Measurements from ENCODE around the gene CCDC181. TPM values are rescaled to one million over a fixed set of nuclear protein-coding genes. Genes with fewer than 3 reads are reported as not detected.

The CCDC181 gene
- total and polyA plus RNA-seq, 12 donors, result 0.15 to 4.2 (median 1.3) TPM; not detected in 3

DNA sequence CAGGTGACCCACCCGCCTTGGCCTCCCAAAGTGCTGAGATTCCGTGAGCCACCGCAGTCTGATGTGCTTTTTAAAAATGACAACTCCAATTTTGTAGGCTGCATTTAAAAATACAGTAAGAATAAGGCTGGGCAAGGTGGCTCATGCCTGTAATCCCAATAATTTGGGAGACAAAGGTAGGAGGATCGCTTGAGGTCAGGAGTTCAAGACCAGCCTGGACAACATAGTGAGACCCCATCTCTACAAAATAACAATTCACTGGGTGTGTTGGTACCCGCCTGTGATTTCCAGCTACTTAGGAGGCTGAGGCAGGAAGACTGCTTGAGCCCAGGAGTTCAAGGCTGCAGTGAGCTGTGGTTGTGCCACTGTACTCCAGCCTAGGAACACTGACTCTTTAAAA, 35.1 kb upstream of the CCDC181 start:
- intact Hi-C loops (cut with DNase I), result no loop called here
- 92 to 98% (median 94%) methylated on average over 5 of the region's 5 CpGs for WGBS, 4 donors
- no peak for DNase-seq

DNA sequence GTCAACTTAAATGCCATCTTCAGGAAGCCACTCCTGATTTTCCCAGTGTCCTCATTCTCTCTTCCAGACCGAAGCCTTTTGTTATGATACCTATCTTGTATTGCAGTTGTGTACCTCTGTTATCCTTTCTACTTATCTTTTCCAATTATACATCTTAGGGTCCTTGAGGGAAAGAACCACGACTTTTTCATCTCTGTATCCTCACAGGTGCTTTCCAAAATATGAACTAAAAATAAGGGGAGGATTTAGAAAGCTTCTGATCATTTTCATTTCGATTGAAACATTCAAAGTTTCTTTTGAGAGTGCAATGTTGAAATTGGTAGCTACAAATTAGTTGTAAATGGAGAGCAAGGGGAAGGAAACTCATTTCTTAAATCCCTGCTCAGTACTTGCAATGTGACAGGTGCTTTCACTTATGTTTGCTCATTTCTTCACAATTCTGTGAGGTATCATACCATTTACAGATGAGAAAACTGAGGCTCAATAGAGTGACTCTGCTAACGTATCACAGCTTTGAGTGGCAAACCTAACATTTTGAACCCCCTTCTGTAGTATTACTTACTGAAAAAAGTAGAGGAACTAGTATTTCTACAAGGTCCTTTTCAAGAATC, 34.2 kb upstream of the CCDC181 start:
- Histone ChIP-seq H3K27ac (no peak overlapping the region), H3K36me3 (replicated peaks in 1 of 2) (no peaks in the 10 kb centered on the region), H3K4me1 (replicated peaks in 1 of 2) (peaks cover 0 to 4% of the 10 kb centered on the region in 2 donors), H3K9me3 (replicated peaks in 1 of 3) (peaks cover 0 to 16% (median 6%) of the 10 kb centered on the region in 3 donors), H3K27me3 (no peaks in the 10 kb centered on the region), H3K4me3 (no peak overlapping the region)
- TF ChIP-seq, protein P1, sequence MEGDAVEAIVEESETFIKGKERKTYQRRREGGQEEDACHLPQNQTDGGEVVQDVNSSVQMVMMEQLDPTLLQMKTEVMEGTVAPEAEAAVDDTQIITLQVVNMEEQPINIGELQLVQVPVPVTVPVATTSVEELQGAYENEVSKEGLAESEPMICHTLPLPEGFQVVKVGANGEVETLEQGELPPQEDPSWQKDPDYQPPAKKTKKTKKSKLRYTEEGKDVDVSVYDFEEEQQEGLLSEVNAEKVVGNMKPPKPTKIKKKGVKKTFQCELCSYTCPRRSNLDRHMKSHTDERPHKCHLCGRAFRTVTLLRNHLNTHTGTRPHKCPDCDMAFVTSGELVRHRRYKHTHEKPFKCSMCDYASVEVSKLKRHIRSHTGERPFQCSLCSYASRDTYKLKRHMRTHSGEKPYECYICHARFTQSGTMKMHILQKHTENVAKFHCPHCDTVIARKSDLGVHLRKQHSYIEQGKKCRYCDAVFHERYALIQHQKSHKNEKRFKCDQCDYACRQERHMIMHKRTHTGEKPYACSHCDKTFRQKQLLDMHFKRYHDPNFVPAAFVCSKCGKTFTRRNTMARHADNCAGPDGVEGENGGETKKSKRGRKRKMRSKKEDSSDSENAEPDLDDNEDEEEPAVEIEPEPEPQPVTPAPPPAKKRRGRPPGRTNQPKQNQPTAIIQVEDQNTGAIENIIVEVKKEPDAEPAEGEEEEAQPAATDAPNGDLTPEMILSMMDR (IDR thresholded peaks at IDR 0.05), result no peak
- no peak for TF ChIP-seq POLR2A (IDR thresholded peaks at IDR 0.05)
- no peak for DNase-seq
- 81 to 89% (median 86%) methylated on average over 4 of the region's 4 CpGs for WGBS, 4 donors
- intact Hi-C loops (cut with DNase I), result no loop called here

More for the DNA sequence above, 35.1 kb upstream of the CCDC181 start:
- Histone ChIP-seq H3K27me3 (no peaks in the 10 kb centered on the region), H3K9me3 (replicated peaks in 1 of 3) (peaks cover 0 to 11% (median under 1%) of the 10 kb centered on the region in 3 donors), H3K27ac (no peak overlapping the region), H3K4me1 (replicated peaks in 1 of 2) (peaks cover 0 to 4% of the 10 kb centered on the region in 2 donors), H3K36me3 (replicated peaks in 1 of 2) (no peaks in the 10 kb centered on the region), H3K4me3 (no peak overlapping the region)
- no peak for TF ChIP-seq POLR2A (IDR thresholded peaks at IDR 0.05)
- TF ChIP-seq, protein P1 (IDR thresholded peaks at IDR 0.05), result no peak

DNA sequence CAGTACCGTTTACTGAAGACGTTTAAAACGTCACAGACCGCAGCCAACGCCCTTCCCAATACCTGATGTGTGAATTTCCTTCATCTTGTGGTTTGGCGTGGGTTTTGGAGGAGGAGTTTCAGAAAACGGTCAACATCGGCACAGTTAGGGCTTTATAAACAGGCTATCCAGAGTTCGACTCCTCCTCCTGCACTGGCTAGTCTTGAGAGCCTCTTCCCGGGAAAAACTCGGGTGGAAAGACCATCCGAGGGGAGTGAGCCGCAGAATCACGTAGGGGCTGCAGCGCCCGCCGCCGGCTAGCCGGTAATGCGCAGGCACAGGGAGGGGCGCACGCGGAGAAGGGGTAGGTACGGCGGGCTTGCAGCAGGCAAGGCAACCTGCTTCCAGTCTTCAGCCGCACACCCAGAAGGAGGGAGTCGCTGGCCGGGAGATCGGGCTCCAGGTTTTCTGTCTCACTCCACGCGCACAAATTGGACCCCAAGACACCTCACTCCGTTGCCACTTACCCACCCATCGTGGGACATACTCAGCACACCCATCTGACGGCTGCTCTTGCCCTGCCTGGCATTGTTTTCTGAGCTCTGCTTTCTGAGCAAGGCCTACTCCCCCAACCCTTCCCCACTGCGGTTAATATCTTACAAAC, 33.0 kb upstream of the CCDC181 start:
- TF ChIP-seq POLR2A (IDR thresholded peaks at IDR 0.05), result no peak
- TF ChIP-seq, protein P1 (IDR thresholded peaks at IDR 0.05), result no peak
- WGBS, 4 donors, result 11 to 23% (median 12%) methylated on average over 16 to 35 of the region's 35 CpGs
- no peak for DNase-seq
- Histone ChIP-seq H3K4me3 (peak overlapping the region in 1 of 4 donors; percentile 42), H3K9me3 (replicated peaks in 1 of 3) (peaks cover 0 to 16% (median 6%) of the 10 kb centered on the region in 3 donors), H3K4me1 (replicated peaks in 1 of 2) (peaks cover 0 to 4% of the 10 kb centered on the region in 2 donors), H3K27me3 (no peaks in the 10 kb centered on the region), H3K36me3 (replicated peaks in 1 of 2) (no peaks in the 10 kb centered on the region), H3K27ac (no peak overlapping the region)
- intact Hi-C loops (cut with DNase I), result no loop called here

DNA sequence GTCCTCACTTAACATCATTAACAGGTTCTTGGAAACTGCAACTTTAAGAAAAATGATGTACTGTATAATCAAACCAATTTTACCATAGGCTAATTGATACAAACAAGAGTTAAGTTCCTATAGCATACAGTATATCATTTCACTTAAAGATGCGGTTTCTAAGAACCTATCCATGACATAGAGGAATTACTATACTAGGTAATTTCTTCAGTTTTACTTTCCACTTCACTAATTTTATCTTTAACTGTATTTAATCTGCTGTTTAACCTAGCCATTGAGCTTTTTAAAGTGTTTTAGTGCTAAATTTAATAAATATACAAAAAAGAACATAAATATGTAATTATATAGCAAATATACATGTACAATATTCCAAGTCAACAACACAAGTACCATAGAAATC, 30.2 kb upstream of the CCDC181 start:
- peaks cover 0 to 4% of the 10 kb centered on the region in 2 donors for H3K4me1 ChIP-seq (replicated peaks in 1 of 2)
- H3K27me3 ChIP-seq, result no peaks in the 10 kb centered on the region
- no peak overlapping the region for H3K27ac ChIP-seq
- intact Hi-C loops (cut with DNase I), result no loop called here
- no peaks in the 10 kb centered on the region for H3K36me3 ChIP-seq (replicated peaks in 1 of 2)
- no peak for DNase-seq
- TF ChIP-seq POLR2A (IDR thresholded peaks at IDR 0.05), result no peak
- TF ChIP-seq, protein P1 (IDR thresholded peaks at IDR 0.05), result no peak
- no peak overlapping the region for H3K4me3 ChIP-seq
- WGBS, 4 donors, result 91 to 96% (median 93%) methylated on average over 1 of the region's 1 CpG
- peaks cover 0 to 16% (median 6%) of the 10 kb centered on the region in 3 donors for H3K9me3 ChIP-seq (replicated peaks in 1 of 3)

Measured in adrenal gland (tissue), 12 donors.